ENCODE measurements around the gene MFSD8. TPM values are rescaled to one million over a fixed set of nuclear protein-coding genes. Genes with fewer than 3 reads are reported as not detected.
"Not testable (repeated sequence)": the region's sequence is repeated elsewhere in the genome, so short reads cannot be mapped to it uniquely, and the experiment has no call there.

The MFSD8 gene
- total RNA-seq, 1 donor from 2014 or later = 21.0 TPM

DNA sequence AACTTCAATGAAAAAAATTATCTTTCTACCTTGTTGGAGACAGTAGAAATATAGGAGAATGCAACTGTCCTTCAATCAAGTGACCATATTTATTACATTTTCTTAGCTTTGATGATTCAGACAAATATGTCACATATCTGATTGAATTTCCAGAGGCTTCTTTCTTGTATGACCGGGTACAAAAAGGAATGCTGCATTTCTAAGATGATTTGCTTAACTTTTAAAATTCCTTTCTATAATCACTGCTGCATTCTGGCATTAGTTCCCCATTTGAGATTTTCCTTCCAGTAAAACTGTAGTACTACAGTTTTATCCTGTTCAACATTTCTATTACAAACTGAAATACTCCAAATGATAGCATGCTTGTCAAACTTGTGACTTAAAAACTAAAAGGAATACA, 5.2 kb downstream of the MFSD8 start:
- intact Hi-C loops (cut with micrococcal nuclease) = no loop called here

DNA sequence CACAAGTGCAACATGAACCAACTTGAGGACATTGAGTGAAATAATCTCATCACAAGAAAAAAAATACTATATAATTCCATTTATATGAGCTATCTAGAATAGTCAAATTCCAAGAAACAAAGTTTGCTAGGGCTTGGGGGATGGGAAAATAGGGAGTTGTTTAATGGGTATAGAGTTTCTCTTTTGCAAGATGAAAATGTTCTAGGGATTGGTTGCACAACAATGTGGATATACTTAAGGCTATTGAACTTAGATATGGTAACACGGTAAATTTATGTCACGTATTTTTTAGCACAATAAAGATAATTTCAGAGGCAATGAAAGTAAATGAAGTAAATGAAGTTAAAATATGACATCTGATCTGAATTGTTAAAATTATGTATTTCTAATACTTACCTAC, 7.9 kb downstream of the MFSD8 start:
- intact Hi-C loops (cut with micrococcal nuclease) = no loop called here

DNA sequence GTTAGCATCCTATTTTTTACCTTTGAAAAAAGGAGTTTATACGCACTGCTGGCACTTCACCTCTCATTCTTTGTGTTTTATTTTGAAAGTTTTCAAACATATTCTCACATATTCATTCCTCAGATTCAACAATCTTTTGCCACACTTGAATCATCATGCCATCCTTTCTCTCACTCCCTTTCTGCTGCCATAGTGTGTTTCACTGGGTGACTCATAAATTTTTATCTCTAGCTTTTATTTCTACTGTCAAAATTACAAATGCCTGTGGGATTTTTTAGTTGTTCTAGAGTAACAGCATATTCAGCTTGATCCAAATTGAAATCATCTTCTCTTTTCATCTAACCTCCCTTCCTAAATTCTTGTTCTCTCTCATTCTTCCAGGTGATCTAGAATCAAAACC, 28.0 kb downstream of the MFSD8 start:
- intact Hi-C loops (cut with micrococcal nuclease) = no loop called here

DNA sequence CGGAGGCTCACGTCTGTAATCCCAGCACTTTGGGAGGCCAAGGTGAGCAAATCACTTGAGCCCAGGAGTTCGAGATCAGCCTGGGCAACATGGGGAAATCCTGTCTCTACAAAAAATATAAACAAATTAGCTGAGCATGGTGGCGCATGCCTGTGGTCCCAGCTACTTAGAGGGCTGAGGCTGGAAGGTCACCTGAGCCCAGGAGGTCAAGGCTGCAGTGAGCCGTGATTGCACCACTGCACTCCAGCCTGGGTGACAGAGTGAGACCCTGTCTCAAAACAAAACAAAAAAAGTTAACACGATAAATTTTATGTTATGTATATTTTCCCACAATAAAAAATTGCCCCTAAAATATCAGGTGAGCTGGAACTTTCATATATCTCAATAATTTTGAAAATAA, 33.1 kb downstream of the MFSD8 start:
- intact Hi-C loops (cut with micrococcal nuclease) = not testable (repeated sequence)

DNA sequence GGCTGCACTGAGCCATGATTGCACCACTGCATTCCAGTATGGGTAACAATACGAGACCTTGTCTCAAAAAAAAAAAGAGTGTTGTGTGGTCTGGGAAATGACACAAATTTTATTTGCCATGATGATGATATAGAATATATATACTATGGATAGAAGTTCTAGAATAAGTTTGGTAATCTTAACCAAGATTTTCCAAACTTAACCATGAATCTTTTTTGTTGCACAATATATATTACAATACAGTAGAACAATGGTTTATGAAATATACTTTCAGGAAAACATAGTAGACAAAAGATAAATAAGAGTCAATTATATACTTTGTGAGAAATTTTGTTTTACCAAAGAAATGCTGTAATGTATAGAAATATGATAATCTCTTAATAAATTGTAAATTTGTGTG, 34.8 kb downstream of the MFSD8 start:
- intact Hi-C loops (cut with micrococcal nuclease) = no loop called here

DNA sequence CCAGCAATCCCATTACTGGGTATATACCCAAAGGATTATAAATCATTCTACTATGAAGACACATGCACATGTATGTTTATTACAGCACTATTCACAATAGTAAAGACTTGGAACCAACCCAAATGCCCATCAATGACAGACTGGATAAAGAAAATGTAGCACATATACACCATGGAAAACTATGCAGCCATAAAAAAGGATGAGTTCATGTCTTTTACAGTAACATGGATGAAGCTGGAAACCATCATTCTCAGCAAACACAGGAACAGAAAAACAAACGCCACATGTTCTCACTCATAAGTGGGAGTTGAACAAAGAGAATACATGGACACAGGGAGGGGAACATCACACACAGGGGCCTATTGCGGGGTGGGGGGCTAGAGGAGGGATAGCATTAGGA, 39.3 kb downstream of the MFSD8 start:
- intact Hi-C loops (cut with micrococcal nuclease) = not testable (repeated sequence)

DNA sequence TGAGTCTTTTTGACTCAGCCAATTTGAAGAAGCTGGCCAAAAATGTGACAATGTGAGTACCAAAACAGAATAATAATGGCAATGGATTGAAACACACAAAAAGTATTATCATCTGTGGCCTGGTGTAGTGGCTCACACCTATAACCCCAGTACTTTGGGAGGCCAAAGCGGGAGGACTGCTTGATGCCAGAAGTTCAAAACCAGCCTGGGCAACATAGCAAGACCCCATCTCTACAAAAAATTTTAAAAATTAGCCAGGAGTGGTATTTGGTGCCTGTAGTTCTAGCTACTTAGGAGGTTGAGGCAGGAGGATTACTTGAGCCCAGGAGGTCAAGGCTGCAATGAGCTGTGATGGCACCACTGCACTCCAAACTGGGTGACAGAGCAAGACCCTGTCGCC, 42.7 kb downstream of the MFSD8 start:
- intact Hi-C loops (cut with micrococcal nuclease) = no loop called here

DNA sequence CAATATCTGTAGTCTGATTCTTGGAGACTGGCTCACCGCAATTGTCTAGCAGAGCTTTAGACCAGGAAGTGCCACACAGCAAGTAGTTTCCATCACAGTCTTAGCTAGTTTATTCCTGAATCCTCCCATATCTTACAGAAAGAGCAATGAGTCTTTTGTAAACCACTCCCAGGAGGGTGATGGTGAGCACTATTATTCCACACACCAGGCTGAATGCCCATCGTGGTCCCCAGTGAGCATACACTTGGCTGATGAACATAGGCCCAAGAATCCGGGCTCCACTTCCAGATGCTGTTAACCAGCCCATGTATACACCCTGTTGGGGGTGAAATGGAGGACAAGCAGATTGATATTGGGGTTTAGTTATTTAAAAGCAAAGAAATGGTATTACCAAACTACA, 44.5 kb downstream of the MFSD8 start:
- intact Hi-C loops (cut with micrococcal nuclease) = no loop called here

DNA sequence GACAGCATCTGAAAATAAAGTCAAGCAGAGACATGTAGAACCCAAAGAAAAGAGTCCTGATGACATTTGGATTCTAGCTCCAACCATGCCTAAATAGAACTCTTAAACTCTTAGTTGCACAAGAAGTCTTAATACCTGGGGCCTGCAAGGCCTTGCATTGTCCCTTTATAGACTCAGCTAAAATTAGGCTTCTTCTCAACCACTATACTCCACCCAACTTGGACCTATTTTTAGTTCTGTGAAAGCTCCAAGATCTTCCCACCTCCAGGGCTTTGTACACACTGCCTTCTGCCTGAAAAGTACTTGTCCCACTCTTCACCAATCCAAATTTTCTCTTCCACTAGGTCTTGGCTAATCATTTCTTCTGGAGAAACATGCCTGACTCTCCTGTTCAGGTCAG, 47.8 kb downstream of the MFSD8 start:
- intact Hi-C loops (cut with micrococcal nuclease) = no loop called here

DNA sequence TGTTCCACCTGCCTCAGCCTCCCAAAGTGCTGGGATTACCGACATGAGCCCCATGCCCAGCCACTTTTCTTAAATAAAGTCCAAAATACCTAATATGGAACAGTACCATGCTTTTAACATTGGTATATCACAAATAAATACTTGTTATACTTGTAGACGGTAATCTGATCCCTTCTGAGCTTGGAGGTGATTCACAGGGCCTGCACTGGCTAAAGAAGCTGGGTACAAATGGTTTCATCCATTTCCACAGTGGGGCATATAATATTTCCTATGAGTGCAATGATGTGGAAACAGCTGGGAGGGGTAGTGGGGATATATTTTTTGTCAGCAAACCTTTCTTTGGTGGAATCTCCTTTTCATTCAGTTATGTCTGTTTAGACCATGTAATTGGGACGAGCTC, 48.5 kb downstream of the MFSD8 start:
- intact Hi-C loops (cut with micrococcal nuclease) = no loop called here

DNA sequence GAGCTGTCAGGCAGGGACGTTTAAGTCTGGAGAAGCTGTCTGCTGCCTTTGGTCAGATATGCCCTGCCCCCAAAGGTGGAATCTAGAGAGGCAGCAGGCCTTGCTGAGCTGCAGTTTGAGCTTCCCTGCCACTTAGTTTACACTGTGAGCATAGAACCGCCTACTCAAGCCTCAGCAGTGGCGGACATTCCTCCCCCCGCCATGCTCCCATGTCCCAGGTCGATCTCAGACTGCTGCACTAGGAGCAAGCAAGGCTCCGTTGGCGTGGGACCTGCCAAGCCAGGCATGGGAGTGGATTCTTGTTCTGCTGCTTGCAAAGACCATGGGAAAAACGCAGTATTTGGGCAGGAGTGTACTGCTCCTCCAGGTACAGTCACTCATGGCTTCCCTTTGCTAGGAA, 59.9 kb downstream of the MFSD8 start:
- intact Hi-C loops (cut with micrococcal nuclease) = no loop called here

DNA sequence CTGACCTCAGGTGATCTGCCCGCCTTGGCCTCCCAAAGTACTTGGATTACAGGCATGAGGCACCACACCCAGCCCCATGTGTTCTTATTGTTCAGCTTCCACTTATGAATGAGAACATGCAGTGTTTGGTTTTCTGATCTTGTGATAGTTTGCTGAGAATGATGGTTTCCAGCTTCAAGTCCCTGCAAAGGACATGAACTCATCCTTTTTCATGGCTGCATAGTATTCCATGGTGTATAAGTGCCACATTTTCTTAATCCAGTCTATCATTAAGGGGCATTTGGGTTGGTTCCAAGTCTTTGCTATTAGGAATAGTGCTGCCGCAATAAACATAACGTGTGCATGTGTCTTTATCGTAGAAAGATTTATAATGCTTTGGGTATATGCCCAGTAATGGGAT, 65.3 kb downstream of the MFSD8 start:
- intact Hi-C loops (cut with micrococcal nuclease) = not testable (repeated sequence)

DNA sequence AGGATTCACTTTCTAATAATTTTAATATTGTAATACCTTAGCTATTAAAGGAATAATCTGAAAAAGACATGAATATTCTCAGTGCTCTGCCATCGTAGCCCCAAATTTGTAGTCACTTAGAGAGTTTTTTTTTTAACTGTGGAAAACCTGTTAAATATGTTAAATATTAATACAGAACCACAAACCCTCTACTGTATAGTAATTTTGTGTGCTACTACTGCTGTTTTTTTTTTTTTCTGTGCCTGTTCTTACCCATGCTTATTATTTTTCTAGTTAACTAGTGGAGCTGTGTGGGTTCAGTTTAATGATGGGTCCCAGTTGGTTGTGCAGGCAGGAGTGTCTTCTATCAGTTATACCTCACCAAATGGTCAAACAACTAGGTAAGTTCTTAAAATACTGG, 68.4 kb downstream of the MFSD8 start:
- intact Hi-C loops (cut with micrococcal nuclease) = no loop called here

DNA sequence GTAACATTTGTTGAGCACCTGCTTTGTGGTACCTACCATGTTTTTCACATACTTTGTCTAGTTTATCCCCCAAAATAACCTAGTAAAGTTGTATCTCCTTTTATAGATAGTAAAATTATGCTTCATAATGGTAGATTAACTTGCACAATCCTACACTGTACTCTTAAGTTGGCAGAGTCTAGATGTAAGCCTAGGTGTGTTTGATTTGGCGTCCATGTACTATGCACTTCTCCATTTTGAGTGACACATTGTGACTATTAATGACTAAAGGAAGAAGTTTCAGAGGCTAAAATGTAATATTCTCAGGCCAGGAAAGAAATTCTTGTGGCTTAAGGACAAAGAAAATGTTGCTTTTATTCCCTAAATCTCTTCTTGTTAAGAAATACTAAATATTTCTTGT, 68.9 kb downstream of the MFSD8 start:
- intact Hi-C loops (cut with micrococcal nuclease) = no loop called here

DNA sequence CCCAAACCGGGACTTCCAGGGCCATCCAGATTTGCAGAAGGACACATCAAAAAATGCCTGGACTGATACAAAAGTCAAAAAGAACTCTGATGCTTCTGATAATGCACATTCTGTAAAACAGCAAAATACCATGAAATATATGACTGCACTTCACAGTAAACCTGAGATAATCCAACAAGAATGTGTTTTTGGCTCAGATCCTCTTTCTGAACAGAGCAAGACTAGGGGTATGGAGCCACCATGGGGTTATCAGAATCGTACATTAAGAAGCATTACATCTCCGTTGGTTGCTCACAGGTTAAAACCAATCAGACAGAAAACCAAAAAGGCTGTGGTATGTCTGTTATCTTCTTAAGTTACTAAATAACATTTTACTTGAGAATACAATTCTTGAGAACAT, 75.1 kb downstream of the MFSD8 start:
- intact Hi-C loops (cut with micrococcal nuclease) = loop anchor here (1.0 to 2.0 kb wide), 2 partner anchors 9 to 75 kb away; partner anchors contain the start of genes ABHD18 and MFSD8

DNA sequence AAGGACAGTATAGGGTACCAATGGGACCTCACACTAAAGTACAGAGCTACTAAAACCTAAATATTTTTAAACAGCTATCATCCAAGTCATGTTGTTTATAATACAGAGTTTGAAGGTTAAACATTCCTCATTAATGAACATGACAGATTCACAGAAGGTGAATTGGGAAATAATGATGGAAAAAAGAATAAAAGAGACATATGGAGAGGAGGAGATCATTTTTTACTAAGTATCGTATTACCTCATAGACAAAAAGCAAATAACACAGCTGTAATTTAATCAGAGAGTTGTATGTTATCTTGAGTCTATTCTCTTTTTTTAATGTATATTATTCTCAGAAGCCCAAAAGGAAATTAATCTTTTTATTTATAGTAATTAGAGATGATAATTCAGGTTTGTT, 76.4 kb downstream of the MFSD8 start:
- intact Hi-C loops (cut with micrococcal nuclease) = no loop called here

DNA sequence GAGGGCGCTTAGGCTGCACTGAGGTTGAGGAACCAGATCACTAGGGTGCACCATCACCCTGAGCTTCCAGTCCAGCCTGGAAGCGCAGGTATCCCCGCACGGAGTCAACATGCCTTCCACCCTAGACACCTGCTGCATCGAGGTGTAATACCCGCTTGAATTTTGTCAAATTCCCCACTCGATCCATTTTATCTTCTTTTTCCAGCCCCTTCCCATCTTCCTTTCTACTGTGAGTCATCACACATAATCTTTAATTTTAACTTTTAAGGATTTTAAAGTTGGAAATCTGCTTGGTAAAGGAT, 83.5 kb downstream of the MFSD8 start:
- intact Hi-C loops (cut with micrococcal nuclease) = loop anchor here (1.0 kb wide), 2 partner anchors 9 to 931 kb away; no protein-coding TSS in a partner anchor

DNA sequence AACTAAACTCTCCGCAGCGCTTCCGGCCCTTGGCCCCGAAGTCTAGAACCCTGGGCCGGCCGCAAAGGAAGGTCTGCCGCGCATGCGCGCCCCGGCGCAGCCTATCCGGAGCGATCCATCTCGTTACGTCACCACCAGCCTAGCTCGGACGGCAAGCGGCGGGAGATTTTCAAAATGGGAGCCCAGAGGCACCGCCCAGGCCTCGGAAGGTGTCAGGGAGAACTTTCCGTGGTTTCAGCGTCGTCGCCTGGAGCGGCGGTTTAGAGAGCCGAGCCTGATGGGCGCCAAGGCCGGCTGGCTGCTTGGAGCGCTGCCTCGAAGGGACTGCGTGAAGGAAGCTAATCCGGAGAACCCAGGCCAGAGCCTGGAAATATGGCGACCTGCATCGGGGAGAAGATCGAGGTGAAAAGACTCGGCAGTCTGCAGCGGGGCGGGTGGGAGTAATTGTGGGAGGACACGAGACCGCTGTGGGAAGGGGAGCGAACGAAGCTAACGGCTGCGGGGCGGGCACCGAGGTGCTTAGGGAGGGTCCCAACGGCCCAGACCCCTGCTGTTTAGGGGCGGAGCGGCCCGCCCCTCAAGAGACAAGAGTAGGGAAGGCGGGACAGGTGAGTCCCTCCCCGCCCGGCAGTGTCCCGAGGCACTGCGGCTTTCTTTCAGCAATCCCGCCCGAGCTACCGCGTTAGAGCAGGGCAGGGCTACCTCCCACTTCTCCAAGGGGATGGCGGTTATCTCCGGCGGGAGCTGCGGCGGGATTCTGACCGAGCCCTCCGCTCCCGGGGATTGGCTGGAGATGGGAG, 84.0 kb downstream of the MFSD8 start, which contains the start of gene PLK4:
PLK4 (plus strand) TSS at position 131 of the 800 bp plus-strand sequence; CDS start at position 373, 242 bp downstream.
- intact Hi-C loops (cut with micrococcal nuclease) = loop anchor here (1.0 kb wide), 9 partner anchors 9 to 1215 kb away; partner anchors contain the start of genes ABHD18, C4orf33, HSPA4L and JADE1

DNA sequence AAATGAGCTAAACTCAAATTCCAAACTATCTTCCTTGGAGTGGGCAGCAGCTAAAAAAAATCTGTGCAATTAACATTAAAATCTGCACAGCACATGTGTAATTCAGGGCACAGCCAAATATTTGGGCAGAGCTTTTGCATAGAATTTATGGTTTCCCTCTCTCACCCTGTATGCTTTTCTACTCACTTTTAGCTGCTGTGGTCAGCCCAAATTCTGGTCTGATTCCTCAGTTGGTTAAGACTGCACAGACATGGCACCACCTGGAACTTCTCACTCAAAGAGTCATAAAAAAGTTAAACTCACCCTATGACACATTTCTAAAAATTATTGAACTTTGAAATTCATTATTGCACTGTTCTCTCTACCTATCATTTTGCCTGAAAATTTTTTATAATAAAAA, 89.2 kb downstream of the MFSD8 start:
- intact Hi-C loops (cut with micrococcal nuclease) = no loop called here

DNA sequence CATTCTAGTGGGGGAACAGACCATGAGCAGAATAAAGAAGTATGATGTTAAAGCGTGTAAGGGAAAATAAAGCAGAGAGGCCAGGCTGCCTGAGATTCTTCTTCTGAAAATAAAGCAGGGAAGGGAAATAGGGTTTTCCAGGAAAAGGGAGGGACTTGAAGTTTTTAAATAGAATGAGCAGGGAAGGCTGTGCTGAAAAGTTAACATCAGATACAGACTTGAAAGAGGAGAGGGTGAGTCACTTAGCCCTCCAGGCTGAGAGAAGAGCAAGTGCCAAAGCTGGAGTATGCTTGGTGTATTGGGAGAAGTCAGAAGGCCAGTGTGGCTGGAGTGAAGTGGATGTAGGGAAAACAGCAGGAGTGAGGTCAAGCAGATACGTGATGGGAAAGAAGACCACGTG, 94.3 kb downstream of the MFSD8 start:
- intact Hi-C loops (cut with micrococcal nuclease) = no loop called here

DNA sequence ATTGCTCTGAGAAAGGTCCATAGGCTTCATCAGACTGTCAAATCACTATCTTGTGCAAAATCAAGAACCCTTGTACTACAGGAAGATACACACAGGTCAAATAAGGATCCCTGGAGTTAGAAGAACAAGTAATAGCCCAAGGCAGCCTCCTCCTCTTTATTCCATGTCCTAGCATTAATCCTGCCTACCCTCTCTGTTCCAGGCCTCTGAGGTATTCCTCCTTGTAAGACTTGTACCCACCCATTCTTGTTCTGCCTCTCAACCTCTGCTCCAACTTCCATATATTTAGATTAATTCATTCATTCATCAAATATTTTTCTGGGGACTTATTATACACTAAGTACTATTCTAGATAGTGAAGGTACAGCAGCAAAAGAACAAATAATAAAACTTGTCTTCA, 94.7 kb downstream of the MFSD8 start:
- intact Hi-C loops (cut with micrococcal nuclease) = no loop called here

DNA sequence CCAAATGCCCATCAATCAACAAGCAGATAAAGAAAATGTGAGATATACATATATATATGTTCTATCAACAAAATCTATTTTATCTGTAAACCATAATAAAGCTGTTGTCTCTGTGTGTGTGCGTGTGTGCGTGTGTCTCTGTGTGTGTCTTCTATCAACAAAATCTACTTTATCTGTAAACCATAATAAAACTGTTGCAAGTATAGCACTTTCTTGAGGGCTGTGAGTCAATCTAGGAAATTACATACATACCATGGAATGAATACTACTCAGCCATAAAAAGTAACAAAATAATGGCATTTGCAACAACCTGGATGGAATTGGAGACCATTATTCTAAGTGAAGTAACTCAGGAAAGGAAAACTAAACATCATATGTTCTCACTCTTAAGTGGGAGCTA, 96.8 kb downstream of the MFSD8 start:
- intact Hi-C loops (cut with micrococcal nuclease) = no loop called here

All from T-helper 1 cell treated with Interleukin-12 subunit alpha and Interleukin-12 subunit beta and Interleukin-4 antibody, amounts not matched to agents 30 ng/mL and 1 ng/mL, for 36 hours (primary cell).